ENCODE results near the gene CSMD2.

The CSMD2 gene

GRCh38 chr1:33875862-33876261 is 289.2 kb downstream of the CSMD2 start:
- Histone ChIP-seq H3K4me3 (no peak overlapping the region), H3K27me3 (ENCODE audit: low read depth) (no peaks in the 10 kb centered on the region), H3K9me3 (no peaks in the 10 kb centered on the region), H3K4me1 (no peaks in the 10 kb centered on the region), H3K36me3 (replicated peaks) (no peaks in the 10 kb centered on the region)
- DNase-seq (ENCODE audit: low spot score in 2 of 2) = no peak
- in situ Hi-C loops (cut with MboI; ENCODE audit: low sequenced_read_pairs) = no loop called here

- in situ Hi-C loops (cut with MboI; ENCODE audit: low sequenced_read_pairs) = no loop called here
- Histone ChIP-seq H3K4me1 (no peaks in the 10 kb centered on the region), H3K36me3 (replicated peaks) (no peaks in the 10 kb centered on the region), H3K27me3 (ENCODE audit: low read depth) (no peaks in the 10 kb centered on the region), H3K4me3 (no peak overlapping the region), H3K9me3 (no peaks in the 10 kb centered on the region)
- DNase-seq (ENCODE audit: low spot score in 2 of 2) = no peak
These were observed 290.4 kb downstream of the CSMD2 start for GRCh38 chr1:33874636-33875035.

GRCh38 chr1:33872683-33873082 is 292.3 kb downstream of the CSMD2 start:
- no peaks in the 10 kb centered on the region for H3K36me3 ChIP-seq (replicated peaks)

GRCh38 chr1:33872275-33872674 is 292.8 kb downstream of the CSMD2 start:
- Histone ChIP-seq H3K27me3 (ENCODE audit: low read depth) (no peaks in the 10 kb centered on the region), H3K4me3 (no peak overlapping the region), H3K4me1 (no peaks in the 10 kb centered on the region), H3K36me3 (replicated peaks) (no peaks in the 10 kb centered on the region), H3K9me3 (no peaks in the 10 kb centered on the region)
- DNase-seq (ENCODE audit: low spot score in 2 of 2) = no peak
- in situ Hi-C loops (cut with MboI; ENCODE audit: low sequenced_read_pairs) = no loop called here

More at GRCh38 chr1:33872683-33873082, 292.3 kb downstream of the CSMD2 start:
- Histone ChIP-seq H3K4me3 (no peak overlapping the region), H3K4me1 (no peaks in the 10 kb centered on the region), H3K9me3 (no peaks in the 10 kb centered on the region), H3K27me3 (ENCODE audit: low read depth) (no peaks in the 10 kb centered on the region)
- DNase-seq (ENCODE audit: low spot score in 2 of 2) = no peak
- in situ Hi-C loops (cut with MboI; ENCODE audit: low sequenced_read_pairs) = no loop called here

- Histone ChIP-seq H3K9me3 (no peaks in the 10 kb centered on the region), H3K36me3 (replicated peaks) (no peaks in the 10 kb centered on the region), H3K4me3 (no peak overlapping the region), H3K27me3 (ENCODE audit: low read depth) (no peaks in the 10 kb centered on the region), H3K4me1 (no peaks in the 10 kb centered on the region)
- DNase-seq (ENCODE audit: low spot score in 2 of 2) = no peak
- in situ Hi-C loops (cut with MboI; ENCODE audit: low sequenced_read_pairs) = no loop called here
These were observed 297.3 kb downstream of the CSMD2 start for GRCh38 chr1:33867684-33868083.

- DNase-seq (ENCODE audit: low spot score in 2 of 2) = no peak
- Histone ChIP-seq H3K4me3 (no peak overlapping the region), H3K4me1 (no peaks in the 10 kb centered on the region), H3K27me3 (ENCODE audit: low read depth) (no peaks in the 10 kb centered on the region), H3K36me3 (replicated peaks) (no peaks in the 10 kb centered on the region), H3K9me3 (no peaks in the 10 kb centered on the region)
- in situ Hi-C loops (cut with MboI; ENCODE audit: low sequenced_read_pairs) = no loop called here
These were observed 298.7 kb downstream of the CSMD2 start for GRCh38 chr1:33866281-33866680.

- H3K27me3 ChIP-seq (ENCODE audit: low read depth) = no peaks in the 10 kb centered on the region
- no peaks in the 10 kb centered on the region for H3K36me3 ChIP-seq (replicated peaks)
- H3K4me3 ChIP-seq = no peak overlapping the region
- H3K4me1 ChIP-seq = no peaks in the 10 kb centered on the region
- no peak for DNase-seq (ENCODE audit: low spot score in 2 of 2)
- in situ Hi-C loops (cut with MboI; ENCODE audit: low sequenced_read_pairs) = no loop called here
- no peaks in the 10 kb centered on the region for H3K9me3 ChIP-seq
These were observed 300.3 kb downstream of the CSMD2 start for GRCh38 chr1:33864460-33865389.

- Histone ChIP-seq H3K9me3 (no peaks in the 10 kb centered on the region), H3K4me1 (no peaks in the 10 kb centered on the region), H3K4me3 (no peak within 1 kb of the TSS), H3K36me3 (replicated peaks) (no peaks in the 10 kb centered on the region), H3K27me3 (ENCODE audit: low read depth) (no peaks in the 10 kb centered on the region)
- no peak for DNase-seq (ENCODE audit: low spot score in 2 of 2)
- in situ Hi-C loops (cut with MboI; ENCODE audit: low sequenced_read_pairs) = no loop called here
These were observed 301.3 kb downstream of the CSMD2 start, which contains the start of gene HMGB4 for GRCh38 chr1:33863779-33864178. Gene HMGB4, plus strand, starts transcription at chr1:33864079. Its CDS starts 113 bp downstream, at chr1:33864192.

- in situ Hi-C loops (cut with MboI; ENCODE audit: low sequenced_read_pairs) = no loop called here
- Histone ChIP-seq H3K36me3 (replicated peaks) (no peaks in the 10 kb centered on the region), H3K27me3 (ENCODE audit: low read depth) (no peaks in the 10 kb centered on the region), H3K9me3 (no peaks in the 10 kb centered on the region), H3K4me3 (no peak overlapping the region), H3K4me1 (no peaks in the 10 kb centered on the region)
- DNase-seq (ENCODE audit: low spot score in 2 of 2) = no peak
These were observed 304.4 kb downstream of the CSMD2 start for GRCh38 chr1:33860671-33861070.

GRCh38 chr1:33854091-33854490 is 310.9 kb downstream of the CSMD2 start:
- H3K4me1 ChIP-seq = no peaks in the 10 kb centered on the region
- in situ Hi-C loops (cut with MboI; ENCODE audit: low sequenced_read_pairs) = no loop called here
- no peaks in the 10 kb centered on the region for H3K36me3 ChIP-seq (replicated peaks)
- H3K4me3 ChIP-seq = no peak overlapping the region
- no peak for DNase-seq (ENCODE audit: low spot score in 2 of 2)
- no peaks in the 10 kb centered on the region for H3K27me3 ChIP-seq (ENCODE audit: low read depth)
- H3K9me3 ChIP-seq = no peaks in the 10 kb centered on the region

- in situ Hi-C loops (cut with MboI; ENCODE audit: low sequenced_read_pairs) = no loop called here
- H3K27me3 ChIP-seq (ENCODE audit: low read depth) = no peaks in the 10 kb centered on the region
- H3K4me1 ChIP-seq = no peaks in the 10 kb centered on the region
- no peaks in the 10 kb centered on the region for H3K36me3 ChIP-seq (replicated peaks)
- no peak for DNase-seq (ENCODE audit: low spot score in 2 of 2)
- H3K9me3 ChIP-seq = no peaks in the 10 kb centered on the region
- no peak overlapping the region for H3K4me3 ChIP-seq
These were observed 311.6 kb downstream of the CSMD2 start for GRCh38 chr1:33853431-33853830.

- no peaks in the 10 kb centered on the region for H3K27me3 ChIP-seq (ENCODE audit: low read depth)
- no peaks in the 10 kb centered on the region for H3K4me1 ChIP-seq
- H3K36me3 ChIP-seq (replicated peaks) = no peaks in the 10 kb centered on the region
- no peaks in the 10 kb centered on the region for H3K9me3 ChIP-seq
- H3K4me3 ChIP-seq = no peak overlapping the region
- no peak for DNase-seq (ENCODE audit: low spot score in 2 of 2)
- in situ Hi-C loops (cut with MboI; ENCODE audit: low sequenced_read_pairs) = no loop called here
These were observed 312.3 kb downstream of the CSMD2 start for GRCh38 chr1:33852711-33853110.

- in situ Hi-C loops (cut with MboI; ENCODE audit: low sequenced_read_pairs) = no loop called here
- Histone ChIP-seq H3K27me3 (ENCODE audit: low read depth) (no peaks in the 10 kb centered on the region), H3K36me3 (replicated peaks) (no peaks in the 10 kb centered on the region)
These were observed 314.5 kb downstream of the CSMD2 start for GRCh38 chr1:33850481-33850880.

GRCh38 chr1:33849211-33849610 is 315.8 kb downstream of the CSMD2 start:
- H3K4me1 ChIP-seq = no peaks in the 10 kb centered on the region
- H3K4me3 ChIP-seq = no peak overlapping the region
- in situ Hi-C loops (cut with MboI; ENCODE audit: low sequenced_read_pairs) = no loop called here

More at GRCh38 chr1:33850481-33850880, 314.5 kb downstream of the CSMD2 start:
- Histone ChIP-seq H3K4me1 (no peaks in the 10 kb centered on the region), H3K4me3 (no peak overlapping the region), H3K9me3 (no peaks in the 10 kb centered on the region)
- no peak for DNase-seq (ENCODE audit: low spot score in 2 of 2)

More at GRCh38 chr1:33849211-33849610, 315.8 kb downstream of the CSMD2 start:
- no peaks in the 10 kb centered on the region for H3K36me3 ChIP-seq (replicated peaks)
- H3K27me3 ChIP-seq (ENCODE audit: low read depth) = no peaks in the 10 kb centered on the region
- DNase-seq (ENCODE audit: low spot score in 2 of 2) = no peak
- H3K9me3 ChIP-seq = no peaks in the 10 kb centered on the region
